ENCODE data around the gene SOST. TPM values are rescaled to one million over a fixed set of nuclear protein-coding genes. Genes with fewer than 3 reads are reported as not detected.
"Not testable (repeated sequence)": the region's sequence is repeated elsewhere in the genome, so short reads cannot be mapped to it uniquely, and the experiment has no call there.

The SOST gene
- 0.24 TPM for total RNA-seq
- long read RNA-seq = 0 reads

- intact Hi-C loops (cut with DNase I) = loop anchor here (5.0 kb wide), 1 partner anchor 181 kb away; no protein-coding TSS in a partner anchor
- peak; percentile 57 for DNase-seq (ENCODE audit: low spot score)
Observed at GRCh38 chr17:43758497-43759174, at the start of gene SOST. Gene SOST, minus strand, starts transcription at chr17:43758791. Its CDS starts 50 bp downstream, at chr17:43758741.

GRCh38 chr17:43808076-43808475 is 49.5 kb upstream of the SOST start:
- intact Hi-C loops (cut with DNase I) = no loop called here

GRCh38 chr17:43805117-43805516 is 46.5 kb upstream of the SOST start:
- intact Hi-C loops (cut with DNase I) = no loop called here
- DNase-seq (ENCODE audit: low spot score) = no peak

More at GRCh38 chr17:43808076-43808475, 49.5 kb upstream of the SOST start:
- DNase-seq (ENCODE audit: low spot score) = no peak

- intact Hi-C loops (cut with DNase I) = no loop called here
- DNase-seq (ENCODE audit: low spot score) = no peak
Observed at GRCh38 chr17:43803758-43804157, 45.2 kb upstream of the SOST start.

- intact Hi-C loops (cut with DNase I) = no loop called here
Observed at GRCh38 chr17:43801844-43802243, 43.3 kb upstream of the SOST start.

GRCh38 chr17:43800736-43801135 is 42.1 kb upstream of the SOST start:
- intact Hi-C loops (cut with DNase I) = no loop called here
- no peak for DNase-seq (ENCODE audit: low spot score)

More at GRCh38 chr17:43801844-43802243, 43.3 kb upstream of the SOST start:
- DNase-seq (ENCODE audit: low spot score) = no peak

- intact Hi-C loops (cut with DNase I) = no loop called here
- DNase-seq (ENCODE audit: low spot score) = no peak
Observed at GRCh38 chr17:43799047-43799446, 40.5 kb upstream of the SOST start.

- DNase-seq (ENCODE audit: low spot score); intact Hi-C loops (cut with DNase I): not testable (repeated sequence)
Observed at GRCh38 chr17:43798024-43798423, 39.4 kb upstream of the SOST start.

GRCh38 chr17:43792668-43793067 is 34.1 kb upstream of the SOST start:
- DNase-seq (ENCODE audit: low spot score); intact Hi-C loops (cut with DNase I): not testable (repeated sequence)

GRCh38 chr17:43791589-43791988 is 33.0 kb upstream of the SOST start:
- intact Hi-C loops (cut with DNase I) = no loop called here
- DNase-seq (ENCODE audit: low spot score) = no peak

GRCh38 chr17:43790311-43790940 is 31.8 kb upstream of the SOST start:
- intact Hi-C loops (cut with DNase I) = no loop called here
- DNase-seq (ENCODE audit: low spot score) = no peak

- intact Hi-C loops (cut with DNase I) = no loop called here
- no peak for DNase-seq (ENCODE audit: low spot score)
Observed at GRCh38 chr17:43789482-43789881, 30.9 kb upstream of the SOST start.

- no peak for DNase-seq (ENCODE audit: low spot score)
- intact Hi-C loops (cut with DNase I) = no loop called here
Observed at GRCh38 chr17:43788540-43788939, 29.9 kb upstream of the SOST start.

- DNase-seq (ENCODE audit: low spot score) = no peak
- intact Hi-C loops (cut with DNase I) = no loop called here
Observed at GRCh38 chr17:43787728-43788127, 29.1 kb upstream of the SOST start.

- no peak for DNase-seq (ENCODE audit: low spot score)
- intact Hi-C loops (cut with DNase I) = no loop called here
Observed at GRCh38 chr17:43784628-43785101, 26.1 kb upstream of the SOST start.

GRCh38 chr17:43784068-43784467 is 25.5 kb upstream of the SOST start:
- no peak for DNase-seq (ENCODE audit: low spot score)
- intact Hi-C loops (cut with DNase I) = no loop called here

GRCh38 chr17:43782913-43783680 is 24.5 kb upstream of the SOST start:
- no peak for DNase-seq (ENCODE audit: low spot score)
- intact Hi-C loops (cut with DNase I) = no loop called here

- no peak for DNase-seq (ENCODE audit: low spot score)
- intact Hi-C loops (cut with DNase I) = no loop called here
Observed at GRCh38 chr17:43780135-43780534, 21.5 kb upstream of the SOST start, which contains the start of gene CFAP97D1. Gene CFAP97D1, plus strand, starts transcription at chr17:43780435. Its CDS starts 28 bp downstream, at chr17:43780463.

GRCh38 chr17:43779145-43780125 is 20.8 kb upstream of the SOST start:
- DNase-seq (ENCODE audit: low spot score) = no peak
- intact Hi-C loops (cut with DNase I) = loop anchor here (5.0 kb wide), 2 partner anchors 53 to 68 kb away; partner anchors contain the start of genes CD300LG and MPP3

All from cardiac septum (tissue), 1 donor.